Stimulated activated CD8-positive, alpha-beta memory T cell treated with anti-CD3 and anti-CD28 coated beads, Interleukin-12 subunit alpha, Interleukin-12 subunit beta, amount 100 ng/mL, for 24 hours (primary cell): ENCODE data around the gene PTX4.

Experiments used
- DNase-seq: peaks from one replicate; pipeline ENCODE4 v3.0.0-alpha.2; 2020; ENCODE audit errors: extremely low read depth

The PTX4 gene

GRCh38 chr16:1461146-1461545 lies 27.6 kb downstream of the PTX4 start:
- no peak for DNase-seq

- DNase-seq = no peak
These were observed 28.1 kb downstream of the PTX4 start for GRCh38 chr16:1460602-1461138.

GRCh38 chr16:1459967-1460366 lies 28.8 kb downstream of the PTX4 start:
- DNase-seq = no peak

GRCh38 chr16:1458977-1459341 lies 29.8 kb downstream of the PTX4 start:
- DNase-seq = no peak

GRCh38 chr16:1458336-1458976 lies 30.3 kb downstream of the PTX4 start:
- no peak for DNase-seq

GRCh38 chr16:1457489-1458245 lies 31.1 kb downstream of the PTX4 start:
- DNase-seq = no peak

GRCh38 chr16:1456951-1457350 lies 31.8 kb downstream of the PTX4 start:
- no peak for DNase-seq

- no peak for DNase-seq
These were observed 33.3 kb downstream of the PTX4 start for GRCh38 chr16:1455190-1456171.

GRCh38 chr16:1454561-1454960 lies 34.2 kb downstream of the PTX4 start:
- no peak for DNase-seq

GRCh38 chr16:1453316-1453715 lies 35.4 kb downstream of the PTX4 start:
- DNase-seq = no peak

GRCh38 chr16:1452530-1452929 lies 36.2 kb downstream of the PTX4 start:
- no peak for DNase-seq

- DNase-seq = no peak
These were observed 36.9 kb downstream of the PTX4 start for GRCh38 chr16:1451702-1452392.

GRCh38 chr16:1450841-1451240 lies 37.9 kb downstream of the PTX4 start:
- DNase-seq = no peak

GRCh38 chr16:1450218-1450617 lies 38.5 kb downstream of the PTX4 start:
- DNase-seq = no peak

GRCh38 chr16:1449201-1449788 lies 39.4 kb downstream of the PTX4 start:
- DNase-seq = no peak

- DNase-seq = no peak
These were observed 40.1 kb downstream of the PTX4 start for GRCh38 chr16:1448536-1449116.

GRCh38 chr16:1447965-1448364 lies 40.8 kb downstream of the PTX4 start:
- DNase-seq = no peak

- DNase-seq = no peak
These were observed 42.3 kb downstream of the PTX4 start for GRCh38 chr16:1446296-1447080.

GRCh38 chr16:1445518-1446203 lies 43.1 kb downstream of the PTX4 start:
- no peak for DNase-seq
